ENCODE measurements around the gene DCAF16.
"Not testable (repeated sequence)": the region's sequence is repeated elsewhere in the genome, so short reads cannot be mapped to it uniquely, and the experiment has no call there.

The DCAF16 gene

DNA sequence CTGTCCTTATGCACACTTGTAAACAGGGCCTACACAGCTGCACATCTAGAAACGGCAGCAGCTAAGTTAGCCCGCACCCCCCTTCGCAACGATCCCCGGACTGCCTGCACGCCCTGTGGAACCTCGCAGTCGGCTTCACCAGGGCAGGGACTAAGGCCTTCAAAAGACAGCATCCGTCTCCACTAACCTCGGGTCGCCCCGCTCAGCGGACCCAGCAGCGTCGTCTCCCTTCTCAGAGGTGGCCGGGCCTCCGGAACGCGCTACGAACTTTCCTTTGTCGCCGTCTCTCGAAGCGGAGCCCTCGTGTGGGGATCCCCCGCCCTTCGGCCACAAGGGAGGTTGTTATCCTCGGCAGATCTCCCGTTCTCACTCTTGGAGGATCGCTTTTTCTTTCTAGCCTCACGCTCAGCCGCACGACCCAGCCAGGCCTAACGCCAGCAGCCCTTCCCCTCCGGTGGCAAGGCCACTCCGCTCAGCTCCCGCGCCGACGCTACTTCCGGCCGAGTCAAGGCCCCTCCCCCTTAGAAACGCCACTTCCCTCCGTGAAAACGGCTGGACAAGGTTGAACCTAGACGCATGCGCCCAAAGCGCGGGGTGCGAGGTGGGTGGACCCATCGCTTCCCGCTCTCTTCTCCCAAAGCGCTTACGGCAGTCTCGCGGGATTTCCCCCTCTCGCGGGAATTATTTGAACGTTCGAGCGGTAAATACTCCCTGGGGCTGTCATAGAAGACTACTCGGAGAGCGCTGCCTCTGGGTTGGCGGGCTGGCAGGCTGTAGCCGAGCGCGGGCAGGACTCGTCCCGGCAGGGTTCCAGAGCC is at the start of gene DCAF16, which contains the start of gene NCAPG:
Gene DCAF16 (minus strand): TSS at position 498 of the 818 bp plus-strand sequence. CDS start 6,616 bp downstream, outside the sequence.
Gene NCAPG (plus strand): TSS at position 720 of the 818 bp plus-strand sequence. CDS start 99 bp downstream, outside the sequence.
- TF ChIP-seq, protein P1, sequence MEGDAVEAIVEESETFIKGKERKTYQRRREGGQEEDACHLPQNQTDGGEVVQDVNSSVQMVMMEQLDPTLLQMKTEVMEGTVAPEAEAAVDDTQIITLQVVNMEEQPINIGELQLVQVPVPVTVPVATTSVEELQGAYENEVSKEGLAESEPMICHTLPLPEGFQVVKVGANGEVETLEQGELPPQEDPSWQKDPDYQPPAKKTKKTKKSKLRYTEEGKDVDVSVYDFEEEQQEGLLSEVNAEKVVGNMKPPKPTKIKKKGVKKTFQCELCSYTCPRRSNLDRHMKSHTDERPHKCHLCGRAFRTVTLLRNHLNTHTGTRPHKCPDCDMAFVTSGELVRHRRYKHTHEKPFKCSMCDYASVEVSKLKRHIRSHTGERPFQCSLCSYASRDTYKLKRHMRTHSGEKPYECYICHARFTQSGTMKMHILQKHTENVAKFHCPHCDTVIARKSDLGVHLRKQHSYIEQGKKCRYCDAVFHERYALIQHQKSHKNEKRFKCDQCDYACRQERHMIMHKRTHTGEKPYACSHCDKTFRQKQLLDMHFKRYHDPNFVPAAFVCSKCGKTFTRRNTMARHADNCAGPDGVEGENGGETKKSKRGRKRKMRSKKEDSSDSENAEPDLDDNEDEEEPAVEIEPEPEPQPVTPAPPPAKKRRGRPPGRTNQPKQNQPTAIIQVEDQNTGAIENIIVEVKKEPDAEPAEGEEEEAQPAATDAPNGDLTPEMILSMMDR (IDR thresholded peaks at IDR 0.05; ENCODE audit: extremely low read depth, missing control alignments), result no peak
- DNase-seq (ENCODE audit: low spot score), result peak; percentile 95

DNA sequence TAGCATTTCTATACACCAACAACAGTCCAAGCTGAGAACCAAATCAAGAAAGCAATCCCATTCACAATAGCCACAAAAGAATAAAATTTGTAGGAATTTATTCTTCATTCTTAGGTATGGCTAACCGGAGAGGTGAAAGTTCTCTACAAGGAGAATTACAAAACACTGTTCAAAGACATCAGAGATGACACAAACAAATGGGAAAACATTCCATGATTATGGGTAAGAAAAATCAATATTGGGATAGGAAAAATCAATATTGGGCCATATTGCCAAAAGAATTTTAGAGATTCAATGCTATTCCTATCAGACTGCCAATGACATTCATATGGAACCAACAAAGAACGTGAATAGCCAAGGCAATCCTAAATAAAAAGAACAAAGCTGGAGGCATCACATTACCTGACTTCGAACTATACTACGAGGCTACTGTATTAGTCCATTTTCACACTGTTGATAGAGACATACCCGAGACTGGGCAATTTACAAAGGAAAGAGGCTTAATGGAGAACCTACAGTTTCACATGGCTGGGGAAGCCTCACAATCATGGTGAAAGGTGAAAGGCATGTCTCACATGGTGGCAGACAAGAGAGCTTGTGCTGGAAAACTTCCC is 49.3 kb upstream of the DCAF16 start:
- TF ChIP-seq, protein P1 (IDR thresholded peaks at IDR 0.05; ENCODE audit: extremely low read depth, missing control alignments), result no peak
- DNase-seq (ENCODE audit: low spot score), result no peak

DNA sequence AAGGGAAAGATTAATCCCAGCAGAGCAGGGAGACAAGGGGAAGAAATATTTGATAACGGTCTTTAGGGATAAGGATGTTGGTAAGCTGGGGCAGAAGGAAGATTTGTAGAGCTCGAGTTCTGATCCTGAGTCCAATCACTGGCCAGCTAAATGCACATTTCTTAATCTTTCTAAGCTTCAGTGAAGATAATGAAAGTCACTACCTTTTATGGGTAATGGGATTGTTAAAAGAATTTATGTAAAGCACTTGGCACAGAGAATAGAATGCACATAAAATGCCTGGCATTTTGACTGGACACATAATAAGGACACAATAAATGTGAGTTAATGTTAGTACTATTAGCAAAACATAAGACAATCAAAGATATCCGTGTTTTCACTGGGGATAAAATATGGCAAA is 43.5 kb upstream of the DCAF16 start:
- TF ChIP-seq, protein P1 (IDR thresholded peaks at IDR 0.05; ENCODE audit: extremely low read depth, missing control alignments), result no peak

DNA sequence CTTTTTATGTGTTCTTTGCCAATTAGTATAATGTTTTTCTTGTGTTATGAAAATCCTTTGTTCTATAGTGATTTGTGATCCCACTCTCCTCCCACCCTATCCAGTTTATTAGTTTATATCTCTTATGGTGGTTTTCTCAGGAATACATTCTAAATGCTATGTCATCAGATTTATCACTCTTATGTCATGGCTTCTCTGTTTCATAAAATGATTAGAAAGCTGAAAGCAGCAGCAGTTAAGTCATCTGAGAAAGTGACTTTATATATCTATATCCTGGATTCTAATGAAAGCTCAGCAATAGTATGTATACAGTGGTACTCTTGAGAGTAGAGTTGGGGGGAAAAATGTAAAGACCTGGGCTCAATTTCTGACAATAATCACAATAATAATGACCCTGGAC is 41.4 kb upstream of the DCAF16 start:
- TF ChIP-seq, protein P1 (IDR thresholded peaks at IDR 0.05; ENCODE audit: extremely low read depth, missing control alignments), result no peak
- no peak for DNase-seq (ENCODE audit: low spot score)

More for the DNA sequence above, 43.5 kb upstream of the DCAF16 start:
- DNase-seq (ENCODE audit: low spot score), result no peak

DNA sequence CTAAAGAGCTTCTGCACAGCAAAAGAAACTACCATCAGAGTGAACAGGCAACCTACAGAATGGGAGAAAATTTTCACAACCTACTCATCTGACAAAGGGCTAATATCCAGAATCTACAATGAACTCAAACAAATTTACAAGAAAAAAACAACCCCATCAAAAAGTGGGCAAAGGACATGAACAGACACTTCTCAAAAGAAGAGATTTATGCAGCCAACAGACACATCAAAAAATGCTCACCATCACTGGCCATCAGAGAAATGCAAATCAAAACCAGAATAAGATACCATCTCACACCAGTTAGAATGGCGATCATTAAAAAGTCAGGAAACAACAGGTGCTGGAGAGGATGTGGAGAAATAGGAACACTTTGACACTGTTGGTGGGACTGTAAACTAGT is 39.7 kb upstream of the DCAF16 start:
- DNase-seq (ENCODE audit: low spot score), result not testable (repeated sequence)

DNA sequence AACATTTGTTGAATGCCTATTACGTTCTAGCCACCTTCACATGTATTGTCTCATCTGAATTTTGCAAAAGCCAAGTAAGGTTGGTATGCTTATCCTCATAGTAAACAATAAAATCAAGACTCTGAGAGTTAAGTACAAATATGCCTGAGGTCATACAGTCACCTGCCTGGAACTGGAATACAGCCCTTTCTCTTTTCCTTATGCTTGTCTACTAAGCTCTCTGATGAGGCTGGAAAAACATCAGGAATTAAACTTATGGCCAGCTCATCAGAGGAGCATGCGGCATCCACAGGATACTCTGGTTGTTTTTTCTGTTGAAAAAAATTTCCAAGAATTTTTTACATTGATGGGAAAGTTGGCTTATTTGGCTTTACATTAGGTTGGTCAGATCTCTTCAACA is 35.7 kb upstream of the DCAF16 start:
- DNase-seq (ENCODE audit: low spot score), result no peak

DNA sequence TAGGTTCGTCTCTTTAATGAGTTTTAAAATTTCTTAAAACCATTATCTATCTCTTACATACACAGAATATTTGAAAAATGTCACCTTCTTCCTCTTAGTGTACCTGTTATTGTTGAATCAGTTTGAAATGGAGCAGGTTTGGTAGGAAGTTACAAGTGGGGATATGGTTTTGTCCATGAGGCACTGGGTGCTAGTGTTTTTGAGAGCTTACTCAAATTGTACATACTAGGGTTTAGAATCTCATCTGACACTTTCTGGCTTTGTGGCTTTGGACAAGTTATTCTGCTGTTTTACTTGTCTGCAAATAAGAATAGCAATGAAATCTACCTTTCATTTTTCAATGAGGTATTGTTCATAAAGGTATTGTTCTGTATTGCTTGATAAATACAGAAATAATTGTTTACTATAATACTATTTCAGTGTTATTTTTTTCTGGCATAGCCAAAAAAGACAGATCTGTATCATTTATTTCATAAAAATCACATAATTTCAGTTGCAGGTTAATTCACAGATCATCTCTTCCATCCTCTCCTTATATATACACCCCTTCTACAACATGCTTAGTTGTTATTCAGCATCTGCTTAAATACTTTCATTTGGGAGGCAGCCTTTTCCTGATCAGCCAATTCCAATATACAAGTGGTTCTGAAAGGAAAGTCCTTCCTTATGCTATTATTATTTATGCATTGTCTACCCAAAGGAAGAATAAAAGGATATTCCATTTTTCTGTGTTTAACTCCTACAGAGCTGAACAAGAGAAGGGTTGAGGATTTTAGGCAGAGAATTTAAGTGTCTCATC is 13.5 kb upstream of the DCAF16 start:
- DNase-seq (ENCODE audit: low spot score), result no peak
- TF ChIP-seq, protein P1 (IDR thresholded peaks at IDR 0.05; ENCODE audit: extremely low read depth, missing control alignments), result no peak

More for the DNA sequence above, 35.7 kb upstream of the DCAF16 start:
- TF ChIP-seq, protein P1 (IDR thresholded peaks at IDR 0.05; ENCODE audit: extremely low read depth, missing control alignments), result no peak
